Peyer's patch (tissue), 4 donors: ENCODE results near the gene ZNF70.

Experiments used
- POLR2A ChIP-seq, 2 donors: fragments of 450-650 bp; IDR thresholded peaks; one replicate each; pipeline ENCODE4 v1.5.1; 2017; ENCODE audit warnings: antibody characterized with exemption in 2 of 2, mild to moderate bottlenecking in 2 of 2, moderate library complexity in 2 of 2
- TF ChIP-seq, protein P1 (sequence below), 6 experiments: fragments of 450-650 bp in 4 of 6; fragments of 200-600 bp in 2 of 6; sonication (generic) in 1 of 6; IDR thresholded peaks; one replicate each; pipeline ENCODE4 v1.5.1; 2017 to 2019; ENCODE audit warnings: antibody characterized with exemption in 6 of 6, mild to moderate bottlenecking in 3 of 6, moderate library complexity in 1 of 6

DNA sequence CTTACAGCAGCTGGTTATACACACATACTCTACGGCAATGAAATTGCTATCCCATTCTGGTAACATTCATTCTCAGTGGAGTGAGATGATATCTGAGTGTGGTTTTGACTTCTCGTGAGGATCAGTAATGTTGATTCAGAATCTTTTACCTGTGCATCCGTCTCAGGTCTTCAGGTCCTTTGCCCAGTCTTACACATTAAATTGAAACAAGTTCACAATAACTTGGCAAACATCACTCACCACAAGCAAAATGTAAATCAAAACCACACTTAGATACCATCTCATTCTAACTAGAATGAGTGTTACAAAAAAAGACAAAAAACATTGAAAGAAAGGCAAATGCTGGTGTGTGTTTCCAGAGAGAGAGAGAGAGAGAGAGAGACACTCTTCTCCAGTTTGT lies 46.1 kb downstream of the ZNF70 start:
- no peak for TF ChIP-seq POLR2A (IDR thresholded peaks at IDR 0.05)
- TF ChIP-seq, protein P1, sequence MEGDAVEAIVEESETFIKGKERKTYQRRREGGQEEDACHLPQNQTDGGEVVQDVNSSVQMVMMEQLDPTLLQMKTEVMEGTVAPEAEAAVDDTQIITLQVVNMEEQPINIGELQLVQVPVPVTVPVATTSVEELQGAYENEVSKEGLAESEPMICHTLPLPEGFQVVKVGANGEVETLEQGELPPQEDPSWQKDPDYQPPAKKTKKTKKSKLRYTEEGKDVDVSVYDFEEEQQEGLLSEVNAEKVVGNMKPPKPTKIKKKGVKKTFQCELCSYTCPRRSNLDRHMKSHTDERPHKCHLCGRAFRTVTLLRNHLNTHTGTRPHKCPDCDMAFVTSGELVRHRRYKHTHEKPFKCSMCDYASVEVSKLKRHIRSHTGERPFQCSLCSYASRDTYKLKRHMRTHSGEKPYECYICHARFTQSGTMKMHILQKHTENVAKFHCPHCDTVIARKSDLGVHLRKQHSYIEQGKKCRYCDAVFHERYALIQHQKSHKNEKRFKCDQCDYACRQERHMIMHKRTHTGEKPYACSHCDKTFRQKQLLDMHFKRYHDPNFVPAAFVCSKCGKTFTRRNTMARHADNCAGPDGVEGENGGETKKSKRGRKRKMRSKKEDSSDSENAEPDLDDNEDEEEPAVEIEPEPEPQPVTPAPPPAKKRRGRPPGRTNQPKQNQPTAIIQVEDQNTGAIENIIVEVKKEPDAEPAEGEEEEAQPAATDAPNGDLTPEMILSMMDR (IDR thresholded peaks at IDR 0.05), result no peak
